ENCODE results near the gene VPS45.

DNA sequence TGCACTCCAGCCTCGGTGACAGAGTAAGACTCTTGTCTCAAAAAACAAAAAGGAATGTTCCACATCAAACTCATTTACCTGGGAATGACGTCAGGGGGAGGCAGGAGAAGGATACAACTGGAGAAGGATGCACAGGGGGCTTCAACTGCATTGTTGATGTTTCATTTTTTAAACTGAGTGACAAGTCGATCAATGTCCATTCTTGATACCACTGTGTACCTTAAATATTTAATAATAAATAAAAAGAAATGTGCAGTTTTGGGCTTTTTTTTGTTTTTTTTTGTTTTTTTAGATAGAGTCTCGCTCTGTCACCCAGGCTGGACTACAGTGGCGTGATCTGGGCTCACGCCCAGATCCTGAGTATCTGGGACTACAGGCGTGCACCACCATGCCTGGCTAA, 117.9 kb downstream of the VPS45 start:
- TF ChIP-seq, protein P1, sequence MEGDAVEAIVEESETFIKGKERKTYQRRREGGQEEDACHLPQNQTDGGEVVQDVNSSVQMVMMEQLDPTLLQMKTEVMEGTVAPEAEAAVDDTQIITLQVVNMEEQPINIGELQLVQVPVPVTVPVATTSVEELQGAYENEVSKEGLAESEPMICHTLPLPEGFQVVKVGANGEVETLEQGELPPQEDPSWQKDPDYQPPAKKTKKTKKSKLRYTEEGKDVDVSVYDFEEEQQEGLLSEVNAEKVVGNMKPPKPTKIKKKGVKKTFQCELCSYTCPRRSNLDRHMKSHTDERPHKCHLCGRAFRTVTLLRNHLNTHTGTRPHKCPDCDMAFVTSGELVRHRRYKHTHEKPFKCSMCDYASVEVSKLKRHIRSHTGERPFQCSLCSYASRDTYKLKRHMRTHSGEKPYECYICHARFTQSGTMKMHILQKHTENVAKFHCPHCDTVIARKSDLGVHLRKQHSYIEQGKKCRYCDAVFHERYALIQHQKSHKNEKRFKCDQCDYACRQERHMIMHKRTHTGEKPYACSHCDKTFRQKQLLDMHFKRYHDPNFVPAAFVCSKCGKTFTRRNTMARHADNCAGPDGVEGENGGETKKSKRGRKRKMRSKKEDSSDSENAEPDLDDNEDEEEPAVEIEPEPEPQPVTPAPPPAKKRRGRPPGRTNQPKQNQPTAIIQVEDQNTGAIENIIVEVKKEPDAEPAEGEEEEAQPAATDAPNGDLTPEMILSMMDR (IDR thresholded peaks at IDR 0.05; ENCODE audit: insufficient read depth, low read length, poor library complexity, severe bottlenecking), result no peak
- no peak for TF ChIP-seq EZH2phosphoT487 (conservative IDR thresholded peaks at IDR 0.05; ENCODE audit: low read length)

Measured in SU-DHL-6 (cell line).